Jurkat, Clone E6-1 (cell line): ENCODE data around the gene RABGAP1L.
"Not testable (repeated sequence)": the region's sequence is repeated elsewhere in the genome, so short reads cannot be mapped to it uniquely, and the experiment has no call there.

Source experiments
- DNase-seq: peaks from one replicate; pipeline ENCODE4 v3.0.0-alpha.2; 2011; ENCODE audit warnings: low read depth, low spot score
- H3K4me3 ChIP-seq: 2 replicates; pipeline ENCODE4 v1.5.1; 2011; ENCODE audit warnings: mild to moderate bottlenecking, low read length, control low read depth, moderate library complexity

Gene RABGAP1L

DNA sequence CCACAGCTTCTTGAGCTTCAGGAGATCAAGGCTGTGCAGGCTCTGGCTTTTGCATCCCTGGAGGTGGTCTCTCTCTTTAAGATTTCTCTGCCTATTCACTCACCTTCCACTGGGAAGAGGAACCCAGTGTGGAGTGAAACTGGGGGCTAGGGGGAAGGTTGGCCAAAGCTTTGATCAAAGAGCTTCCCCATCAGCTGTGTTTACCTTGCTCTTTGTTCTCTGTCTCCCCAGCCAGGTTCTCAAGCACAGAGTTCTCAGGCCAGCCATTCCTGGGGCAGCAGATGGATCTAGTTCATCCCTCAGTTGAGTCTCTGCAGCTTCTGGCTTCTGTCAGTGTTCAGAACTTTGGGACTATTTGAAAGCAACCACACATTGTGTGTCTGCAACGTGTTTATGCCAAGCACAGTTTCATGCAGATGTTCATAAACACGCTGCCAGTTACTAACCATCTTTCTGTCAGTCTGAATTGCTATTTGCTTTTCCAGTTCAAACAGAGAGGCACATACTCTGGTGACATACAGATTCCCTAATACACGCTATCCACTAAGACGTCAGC lies 881.1 kb downstream of the RABGAP1L start:
- DNase-seq = no peak
- H3K4me3 ChIP-seq = no peak overlapping the region

DNA sequence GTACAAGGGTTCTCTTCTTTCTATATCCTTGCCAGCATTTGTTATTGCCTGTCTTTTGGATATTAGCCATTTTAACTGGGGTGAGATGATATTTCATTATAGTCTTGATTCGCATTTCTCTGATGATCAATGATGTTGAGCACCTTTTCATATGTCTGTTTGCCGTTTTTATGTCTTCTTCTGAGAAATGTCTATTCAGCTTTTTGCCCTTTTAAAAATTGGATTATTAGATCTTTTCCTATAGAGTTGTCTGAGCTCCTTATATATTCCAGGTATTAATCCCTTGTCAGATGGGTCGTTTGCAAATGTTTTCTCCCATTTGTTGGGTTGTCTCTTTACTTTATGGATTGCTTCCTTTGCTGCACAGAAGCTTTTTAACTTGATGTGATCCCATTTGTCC lies 883.3 kb downstream of the RABGAP1L start:
- DNase-seq = no peak
- no peak overlapping the region for H3K4me3 ChIP-seq

DNA sequence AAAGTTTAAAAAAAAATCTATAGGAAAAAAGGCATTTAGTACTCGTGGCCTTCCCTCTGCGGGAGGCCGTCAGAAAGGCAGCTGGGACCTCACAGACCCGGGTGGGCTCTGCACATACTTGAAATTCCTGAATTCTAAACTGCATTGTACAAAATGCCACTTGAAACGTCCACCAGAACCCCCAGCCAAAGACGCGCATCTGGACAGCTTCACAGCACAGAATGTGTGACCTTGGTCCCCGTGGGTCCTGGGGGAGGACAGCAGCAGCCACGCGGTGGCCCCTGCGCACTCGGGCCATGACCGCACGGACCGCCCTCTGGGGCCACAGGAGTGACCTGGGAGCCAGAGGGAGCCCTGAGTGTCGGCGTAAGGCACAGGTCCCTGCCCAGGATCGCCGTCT lies 884.5 kb downstream of the RABGAP1L start:
- no peak for DNase-seq
- H3K4me3 ChIP-seq = no peak overlapping the region

DNA sequence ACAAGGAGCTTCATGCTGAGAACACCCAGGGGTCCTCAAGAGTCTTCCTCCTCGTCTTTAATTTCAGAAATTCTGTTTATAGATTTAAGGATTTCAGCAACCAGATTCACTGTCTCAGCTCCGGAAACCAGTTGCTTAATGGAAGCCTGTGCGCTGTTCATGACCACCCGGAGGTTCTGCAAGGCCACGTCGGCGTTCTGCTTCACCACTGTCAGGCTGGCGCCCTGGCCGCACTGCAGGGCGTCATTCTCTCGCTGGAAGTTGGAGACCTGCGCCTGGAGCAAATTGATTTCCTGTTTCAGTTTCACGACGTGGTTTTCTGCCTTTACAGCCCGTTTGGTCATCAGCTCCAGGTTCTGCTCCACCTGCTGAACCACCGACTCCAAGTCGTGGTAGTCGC lies 885.3 kb downstream of the RABGAP1L start:
- DNase-seq, H3K4me3 ChIP-seq: not testable (repeated sequence)
